HepG2 (cell line): Measurements from ENCODE around the gene TNNI2. TPM values are rescaled to one million over a fixed set of nuclear protein-coding genes. Genes with fewer than 3 reads are reported as not detected.

Experiments
- HOXA5 ChIP-seq: sonication (generic); formaldehyde crosslinking; IDR thresholded peaks from 2 replicates; pipeline ENCODE4 v1.4.0; 2020; ENCODE audit warnings: missing genetic modification reagents
- MYC ChIP-seq: sonication (generic); formaldehyde crosslinking; IDR thresholded peaks from 2 replicates; pipeline ENCODE4 v1.9.0; 2021; ENCODE audit warnings: missing genetic modification reagents, borderline replicate concordance
- RXRA ChIP-seq: sonication (generic); formaldehyde crosslinking; IDR thresholded peaks from 2 replicates; pipeline ENCODE4 v1.5.1; 2020; ENCODE audit warnings: missing genetic modification reagents
- SOX6 ChIP-seq, 2 experiments: fragments of 450-650 bp in 1 of 2; sonication (generic) in 1 of 2; formaldehyde crosslinking in 1 of 2; IDR thresholded peaks; 2 replicates each; pipeline versions ENCODE4 v1.4.0 to v1.6.1; 2017 to 2020; ENCODE audit warnings: antibody characterized with exemption in 1 of 2, mild to moderate bottlenecking in 1 of 2, missing genetic modification reagents in 1 of 2
- ZNF136 ChIP-seq: sonication (generic); formaldehyde crosslinking; IDR thresholded peaks from 2 replicates; pipeline ENCODE4 v1.8.1; 2022; ENCODE audit warnings: low read depth, mild to moderate bottlenecking, moderate library complexity, missing genetic modification reagents
- ZNF256 ChIP-seq: sonication (generic); formaldehyde crosslinking; conservative IDR thresholded peaks from 2 replicates; pipeline ENCODE4 v1.4.0; 2020; ENCODE audit warnings: missing genetic modification reagents
- polyA plus RNA-seq, 8 experiments: library from polyadenylated mRNA; depleted of rRNA in 3 of 8; stranded (reverse) in 7 of 8; unstranded in 1 of 8; fragments of >200 nt; fragmentation: Illumina TruSeq in 4 of 8; extraction: Trizol in 4 of 8; gene quantifications; 2 replicates each; pipeline versions ENCODE4 v1.2.1 to v1.2.3, GENCODE V29; 2011 to 2016; ENCODE audit warnings: low read depth in 4 of 8, missing spikeins in 1 of 8, mixed read lengths in 1 of 8; ENCODE audit not compliant: insufficient read depth in 1 of 8
- total RNA-seq, 5 experiments: library from RNA; depleted of rRNA; stranded (reverse); fragments of >200 nt; fragmentation: Illumina TruSeq; extraction: Trizol; gene quantifications; 2 replicates each; pipeline ENCODE4 v1.2.3, GENCODE V29; 2016; ENCODE audit warnings: low read depth in 1 of 5
- TF ChIP-seq, protein P1 (sequence below): sonication (generic); formaldehyde crosslinking; IDR thresholded peaks from 2 replicates; pipeline ENCODE4 v1.4.0; 2020; ENCODE audit warnings: missing genetic modification reagents, mild to moderate bottlenecking, borderline replicate concordance
- TF ChIP-seq, protein P2 (sequence below): sonication (generic); formaldehyde crosslinking; IDR thresholded peaks from 2 replicates; pipeline ENCODE4 v1.5.1; 2020; ENCODE audit warnings: missing genetic modification reagents, mild to moderate bottlenecking, borderline replicate concordance
- TF ChIP-seq, protein P3 (sequence below): IDR thresholded peaks from 2 replicates; pipeline ENCODE4 v1.6.1; 2016; ENCODE audit warnings: missing compliant biosample characterization, missing genetic modification reagents, borderline replicate concordance
- TF ChIP-seq, protein P4 (sequence below): sonication (generic); formaldehyde crosslinking; IDR thresholded peaks from 2 replicates; pipeline ENCODE4 v1.4.0; 2020; ENCODE audit warnings: missing genetic modification reagents
- TF ChIP-seq, protein P5 (sequence below): sonication (generic); formaldehyde crosslinking; IDR thresholded peaks from 2 replicates; pipeline ENCODE4 v1.4.0; 2020; ENCODE audit warnings: mild to moderate bottlenecking, missing genetic modification reagents, borderline replicate concordance
- TF ChIP-seq, protein P6 (sequence below): sonication (generic); formaldehyde crosslinking; conservative IDR thresholded peaks from 2 replicates; pipeline ENCODE4 v1.4.0; 2020; ENCODE audit warnings: mild to moderate bottlenecking, missing genetic modification reagents, moderate library complexity

TNNI2 gene
- total and polyA plus RNA-seq, 2 of the 13 experiments (the other 11 are each of a cell fraction or from before 2014, with no cell fraction given), result 7.2 to 12.0 TPM

DNA sequence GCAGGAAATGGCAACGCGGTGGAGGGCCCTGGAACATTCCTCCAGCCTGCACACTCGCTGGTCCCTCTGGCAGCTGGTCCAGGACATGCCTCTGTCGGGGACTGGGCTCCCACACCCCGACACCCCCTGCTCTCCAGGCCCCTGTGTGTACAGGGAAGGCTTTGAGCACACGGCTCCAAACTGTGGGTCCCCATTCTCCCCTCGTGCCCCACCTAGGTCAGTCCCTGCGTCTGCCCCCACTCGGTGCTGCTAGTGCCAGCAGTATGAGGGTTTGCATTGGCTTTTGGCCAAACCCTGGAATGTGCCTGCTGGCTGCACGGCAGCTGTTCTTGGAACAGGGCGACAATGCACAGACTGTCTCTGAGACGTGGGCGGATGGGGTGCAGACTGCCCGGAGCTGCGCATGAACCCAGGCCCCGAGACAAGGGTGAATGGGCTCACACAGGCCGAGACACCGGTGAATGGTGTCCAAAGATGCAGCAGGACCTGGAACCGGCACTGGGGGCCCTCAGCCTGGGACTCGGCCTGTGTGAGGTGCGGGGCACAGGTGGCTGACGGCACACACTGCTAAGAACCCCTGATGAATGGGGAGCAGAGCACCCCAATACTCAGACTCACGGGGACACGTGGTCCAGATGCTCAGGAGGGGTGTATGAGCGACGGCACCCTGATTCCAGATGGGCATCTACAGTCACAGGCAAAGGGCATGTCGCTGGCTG is 11.5 kb upstream of the TNNI2 start (continued):
- TF ChIP-seq, protein P1, sequence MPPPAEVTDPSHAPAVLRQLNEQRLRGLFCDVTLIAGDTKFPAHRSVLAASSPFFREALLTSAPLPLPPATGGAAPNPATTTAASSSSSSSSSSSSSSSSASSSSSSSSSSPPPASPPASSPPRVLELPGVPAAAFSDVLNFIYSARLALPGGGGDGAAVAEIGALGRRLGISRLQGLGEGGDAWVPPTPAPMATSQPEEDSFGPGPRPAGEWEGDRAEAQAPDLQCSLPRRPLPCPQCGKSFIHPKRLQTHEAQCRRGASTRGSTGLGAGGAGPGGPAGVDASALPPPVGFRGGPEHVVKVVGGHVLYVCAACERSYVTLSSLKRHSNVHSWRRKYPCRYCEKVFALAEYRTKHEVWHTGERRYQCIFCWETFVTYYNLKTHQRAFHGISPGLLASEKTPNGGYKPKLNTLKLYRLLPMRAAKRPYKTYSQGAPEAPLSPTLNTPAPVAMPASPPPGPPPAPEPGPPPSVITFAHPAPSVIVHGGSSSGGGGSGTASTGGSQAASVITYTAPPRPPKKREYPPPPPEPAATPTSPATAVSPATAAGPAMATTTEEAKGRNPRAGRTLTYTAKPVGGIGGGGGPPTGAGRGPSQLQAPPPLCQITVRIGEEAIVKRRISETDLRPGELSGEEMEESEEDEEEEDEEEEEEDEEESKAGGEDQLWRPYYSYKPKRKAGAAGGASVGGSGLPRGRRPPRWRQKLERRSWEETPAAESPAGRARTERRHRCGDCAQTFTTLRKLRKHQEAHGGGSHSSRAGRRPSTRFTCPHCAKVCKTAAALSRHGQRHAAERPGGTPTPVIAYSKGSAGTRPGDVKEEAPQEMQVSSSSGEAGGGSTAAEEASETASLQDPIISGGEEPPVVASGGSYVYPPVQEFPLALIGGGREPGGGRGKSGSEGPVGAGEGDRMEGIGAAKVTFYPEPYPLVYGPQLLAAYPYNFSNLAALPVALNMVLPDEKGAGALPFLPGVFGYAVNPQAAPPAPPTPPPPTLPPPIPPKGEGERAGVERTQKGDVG, result peak; percentile 77; the same call in 1 of the 2 replicates
- TF ChIP-seq, protein P2, sequence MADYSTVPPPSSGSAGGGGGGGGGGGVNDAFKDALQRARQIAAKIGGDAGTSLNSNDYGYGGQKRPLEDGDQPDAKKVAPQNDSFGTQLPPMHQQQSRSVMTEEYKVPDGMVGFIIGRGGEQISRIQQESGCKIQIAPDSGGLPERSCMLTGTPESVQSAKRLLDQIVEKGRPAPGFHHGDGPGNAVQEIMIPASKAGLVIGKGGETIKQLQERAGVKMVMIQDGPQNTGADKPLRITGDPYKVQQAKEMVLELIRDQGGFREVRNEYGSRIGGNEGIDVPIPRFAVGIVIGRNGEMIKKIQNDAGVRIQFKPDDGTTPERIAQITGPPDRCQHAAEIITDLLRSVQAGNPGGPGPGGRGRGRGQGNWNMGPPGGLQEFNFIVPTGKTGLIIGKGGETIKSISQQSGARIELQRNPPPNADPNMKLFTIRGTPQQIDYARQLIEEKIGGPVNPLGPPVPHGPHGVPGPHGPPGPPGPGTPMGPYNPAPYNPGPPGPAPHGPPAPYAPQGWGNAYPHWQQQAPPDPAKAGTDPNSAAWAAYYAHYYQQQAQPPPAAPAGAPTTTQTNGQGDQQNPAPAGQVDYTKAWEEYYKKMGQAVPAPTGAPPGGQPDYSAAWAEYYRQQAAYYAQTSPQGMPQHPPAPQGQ, result peak; percentile 88; the same call in 1 of the 2 replicates
- TF ChIP-seq MYC (CRISPR knock-in tag) (peak; percentile 54; the same call in 1 of the 2 replicates), SOX6 (IDR thresholded peaks at IDR 0.05) (no peak), SOX6 (CRISPR knock-in tag; IDR thresholded peaks at IDR 0.05) (peak; percentile 41; the same call in 1 of the 2 replicates), HOXA5 (CRISPR knock-in tag) (no peak), ZNF256 (no peak), RXRA (peak; percentile 61), ZNF136 (CRISPR knock-in tag) (0 out of 2 replicates have a peak, but pooled peaks have one; percentile 28)
- TF ChIP-seq, protein P3, sequence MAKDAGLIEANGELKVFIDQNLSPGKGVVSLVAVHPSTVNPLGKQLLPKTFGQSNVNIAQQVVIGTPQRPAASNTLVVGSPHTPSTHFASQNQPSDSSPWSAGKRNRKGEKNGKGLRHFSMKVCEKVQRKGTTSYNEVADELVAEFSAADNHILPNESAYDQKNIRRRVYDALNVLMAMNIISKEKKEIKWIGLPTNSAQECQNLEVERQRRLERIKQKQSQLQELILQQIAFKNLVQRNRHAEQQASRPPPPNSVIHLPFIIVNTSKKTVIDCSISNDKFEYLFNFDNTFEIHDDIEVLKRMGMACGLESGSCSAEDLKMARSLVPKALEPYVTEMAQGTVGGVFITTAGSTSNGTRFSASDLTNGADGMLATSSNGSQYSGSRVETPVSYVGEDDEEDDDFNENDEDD (CRISPR knock-in tag), result peak; percentile 42; the same call in 1 of the 2 replicates
- TF ChIP-seq, protein P4, sequence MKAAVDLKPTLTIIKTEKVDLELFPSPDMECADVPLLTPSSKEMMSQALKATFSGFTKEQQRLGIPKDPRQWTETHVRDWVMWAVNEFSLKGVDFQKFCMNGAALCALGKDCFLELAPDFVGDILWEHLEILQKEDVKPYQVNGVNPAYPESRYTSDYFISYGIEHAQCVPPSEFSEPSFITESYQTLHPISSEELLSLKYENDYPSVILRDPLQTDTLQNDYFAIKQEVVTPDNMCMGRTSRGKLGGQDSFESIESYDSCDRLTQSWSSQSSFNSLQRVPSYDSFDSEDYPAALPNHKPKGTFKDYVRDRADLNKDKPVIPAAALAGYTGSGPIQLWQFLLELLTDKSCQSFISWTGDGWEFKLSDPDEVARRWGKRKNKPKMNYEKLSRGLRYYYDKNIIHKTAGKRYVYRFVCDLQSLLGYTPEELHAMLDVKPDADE (CRISPR knock-in tag), result no peak
- TF ChIP-seq, protein P5, sequence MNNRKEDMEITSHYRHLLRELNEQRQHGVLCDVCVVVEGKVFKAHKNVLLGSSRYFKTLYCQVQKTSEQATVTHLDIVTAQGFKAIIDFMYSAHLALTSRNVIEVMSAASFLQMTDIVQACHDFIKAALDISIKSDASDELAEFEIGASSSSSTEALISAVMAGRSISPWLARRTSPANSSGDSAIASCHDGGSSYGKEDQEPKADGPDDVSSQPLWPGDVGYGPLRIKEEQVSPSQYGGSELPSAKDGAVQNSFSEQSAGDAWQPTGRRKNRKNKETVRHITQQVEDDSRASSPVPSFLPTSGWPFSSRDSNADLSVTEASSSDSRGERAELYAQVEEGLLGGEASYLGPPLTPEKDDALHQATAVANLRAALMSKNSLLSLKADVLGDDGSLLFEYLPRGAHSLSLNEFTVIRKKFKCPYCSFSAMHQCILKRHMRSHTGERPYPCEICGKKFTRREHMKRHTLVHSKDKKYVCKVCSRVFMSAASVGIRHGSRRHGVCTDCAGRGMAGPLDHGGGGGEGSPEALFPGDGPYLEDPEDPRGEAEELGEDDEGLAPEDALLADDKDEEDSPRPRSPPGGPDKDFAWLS, result peak; percentile 67; the same call in 1 of the 2 replicates
- TF ChIP-seq, protein P6, sequence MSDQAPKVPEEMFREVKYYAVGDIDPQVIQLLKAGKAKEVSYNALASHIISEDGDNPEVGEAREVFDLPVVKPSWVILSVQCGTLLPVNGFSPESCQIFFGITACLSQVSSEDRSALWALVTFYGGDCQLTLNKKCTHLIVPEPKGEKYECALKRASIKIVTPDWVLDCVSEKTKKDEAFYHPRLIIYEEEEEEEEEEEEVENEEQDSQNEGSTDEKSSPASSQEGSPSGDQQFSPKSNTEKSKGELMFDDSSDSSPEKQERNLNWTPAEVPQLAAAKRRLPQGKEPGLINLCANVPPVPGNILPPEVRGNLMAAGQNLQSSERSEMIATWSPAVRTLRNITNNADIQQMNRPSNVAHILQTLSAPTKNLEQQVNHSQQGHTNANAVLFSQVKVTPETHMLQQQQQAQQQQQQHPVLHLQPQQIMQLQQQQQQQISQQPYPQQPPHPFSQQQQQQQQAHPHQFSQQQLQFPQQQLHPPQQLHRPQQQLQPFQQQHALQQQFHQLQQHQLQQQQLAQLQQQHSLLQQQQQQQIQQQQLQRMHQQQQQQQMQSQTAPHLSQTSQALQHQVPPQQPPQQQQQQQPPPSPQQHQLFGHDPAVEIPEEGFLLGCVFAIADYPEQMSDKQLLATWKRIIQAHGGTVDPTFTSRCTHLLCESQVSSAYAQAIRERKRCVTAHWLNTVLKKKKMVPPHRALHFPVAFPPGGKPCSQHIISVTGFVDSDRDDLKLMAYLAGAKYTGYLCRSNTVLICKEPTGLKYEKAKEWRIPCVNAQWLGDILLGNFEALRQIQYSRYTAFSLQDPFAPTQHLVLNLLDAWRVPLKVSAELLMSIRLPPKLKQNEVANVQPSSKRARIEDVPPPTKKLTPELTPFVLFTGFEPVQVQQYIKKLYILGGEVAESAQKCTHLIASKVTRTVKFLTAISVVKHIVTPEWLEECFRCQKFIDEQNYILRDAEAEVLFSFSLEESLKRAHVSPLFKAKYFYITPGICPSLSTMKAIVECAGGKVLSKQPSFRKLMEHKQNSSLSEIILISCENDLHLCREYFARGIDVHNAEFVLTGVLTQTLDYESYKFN (CRISPR knock-in tag), result peak; percentile 32; the same call in 1 of the 2 replicates
